ENCODE measurements around the gene TAOK1. TPM values are rescaled to one million over a fixed set of nuclear protein-coding genes. Genes with fewer than 3 reads are reported as not detected.

The TAOK1 gene
- total RNA-seq, 4 donors from 2014 or later: 28.7 to 104 (median 42.8) TPM

- no peaks in the 10 kb centered on the region for H3K36me3 ChIP-seq
- peaks cover 0 to 10% (median 2%) of the 10 kb centered on the region in 4 donors for H3K4me1 ChIP-seq
- TF ChIP-seq POLR2A (IDR thresholded peaks at IDR 0.05) (no peak), CTCF (IDR thresholded peaks at IDR 0.05) (no peak)
- H3K4me3 ChIP-seq: no peak overlapping the region
- H3K9me3 ChIP-seq: no peaks in the 10 kb centered on the region
- no peak for DNase-seq
- H3K27me3 ChIP-seq: no peaks in the 10 kb centered on the region
- H3K27ac ChIP-seq: no peak overlapping the region
Observed at GRCh38 chr17:29444589-29444988, 54.4 kb downstream of the TAOK1 start.

GRCh38 chr17:29445844-29446243 lies 55.7 kb downstream of the TAOK1 start:
- H3K4me1 ChIP-seq: peaks cover 0 to 19% (median 2%) of the 10 kb centered on the region in 4 donors
- DNase-seq: no peak
- TF ChIP-seq CTCF (IDR thresholded peaks at IDR 0.05) (no peak), POLR2A (IDR thresholded peaks at IDR 0.05) (no peak)

GRCh38 chr17:29449865-29450671 lies 59.9 kb downstream of the TAOK1 start:
- no peaks in the 10 kb centered on the region for H3K9me3 ChIP-seq
- H3K4me3 ChIP-seq: no peak overlapping the region
- peaks cover 0 to 30% (median 0%) of the 10 kb centered on the region in 3 donors for H3K36me3 ChIP-seq
- H3K4me1 ChIP-seq: peaks cover 0 to 15% (median 2%) of the 10 kb centered on the region in 4 donors
- no peak for DNase-seq
- TF ChIP-seq CTCF (IDR thresholded peaks at IDR 0.05): no peak
- TF ChIP-seq POLR2A (IDR thresholded peaks at IDR 0.05): no peak
- no peaks in the 10 kb centered on the region for H3K27me3 ChIP-seq
- no peak overlapping the region for H3K27ac ChIP-seq

More at GRCh38 chr17:29445844-29446243, 55.7 kb downstream of the TAOK1 start:
- Histone ChIP-seq H3K36me3 (no peaks in the 10 kb centered on the region), H3K4me3 (no peak overlapping the region), H3K9me3 (no peaks in the 10 kb centered on the region), H3K27me3 (no peaks in the 10 kb centered on the region), H3K27ac (no peak overlapping the region)

- peaks cover 0 to 15% (median 2%) of the 10 kb centered on the region in 4 donors for H3K4me1 ChIP-seq
- no peak overlapping the region for H3K4me3 ChIP-seq
- H3K27me3 ChIP-seq: no peaks in the 10 kb centered on the region
- H3K36me3 ChIP-seq: peaks cover 0 to 35% (median 0%) of the 10 kb centered on the region in 3 donors
- no peak overlapping the region for H3K27ac ChIP-seq
- no peak for DNase-seq
- H3K9me3 ChIP-seq: no peaks in the 10 kb centered on the region
- TF ChIP-seq POLR2A (IDR thresholded peaks at IDR 0.05): no peak
- TF ChIP-seq CTCF (IDR thresholded peaks at IDR 0.05): no peak
Observed at GRCh38 chr17:29451121-29451742, 61.1 kb downstream of the TAOK1 start.

- no peak for TF ChIP-seq CTCF (IDR thresholded peaks at IDR 0.05)
- TF ChIP-seq POLR2A (IDR thresholded peaks at IDR 0.05): no peak
- H3K27me3 ChIP-seq: no peaks in the 10 kb centered on the region
- H3K9me3 ChIP-seq: no peaks in the 10 kb centered on the region
- no peak overlapping the region for H3K27ac ChIP-seq
- no peak for DNase-seq
- no peak overlapping the region for H3K4me3 ChIP-seq
- peaks cover 0 to 34% (median 0%) of the 10 kb centered on the region in 3 donors for H3K36me3 ChIP-seq
- H3K4me1 ChIP-seq: no peaks in the 10 kb centered on the region
Observed at GRCh38 chr17:29458066-29458465, 67.9 kb downstream of the TAOK1 start.

Data from Peyer's patch (tissue), 4 donors.